Activated CD4-positive, alpha-beta T cell treated with anti-CD3 and anti-CD28 coated beads for 48 hours (primary cell): ENCODE results near the gene DENND10.
"Not testable (repeated sequence)": the region's sequence is repeated elsewhere in the genome, so short reads cannot be mapped to it uniquely, and the experiment has no call there.

Experiments
- DNase-seq: peaks from one replicate; pipeline ENCODE4 v3.0.0-alpha.2; 2020

DENND10 gene

GRCh38 chr10:119100434-119101238, 3.3 kb upstream of the DENND10 start:
- no peak for DNase-seq

GRCh38 chr10:119101366-119102098, 2.4 kb upstream of the DENND10 start:
- DNase-seq, result no peak

- no peak for DNase-seq
Observed at GRCh38 chr10:119103241-119103902, 541 bp upstream of the DENND10 start.

- DNase-seq, result peak; percentile 20
Observed at GRCh38 chr10:119104654-119105015, 722 bp downstream of the DENND10 start.

- no peak for DNase-seq
Observed at GRCh38 chr10:119105155-119105554, 1.2 kb downstream of the DENND10 start.

GRCh38 chr10:119105899-119106298, 2.0 kb downstream of the DENND10 start:
- not testable (repeated sequence) for DNase-seq

- not testable (repeated sequence) for DNase-seq
Observed at GRCh38 chr10:119107106-119107505, 3.2 kb downstream of the DENND10 start.

GRCh38 chr10:119107771-119108170, 3.9 kb downstream of the DENND10 start:
- not testable (repeated sequence) for DNase-seq

- no peak for DNase-seq
Observed at GRCh38 chr10:119112056-119112455, 8.1 kb downstream of the DENND10 start.

GRCh38 chr10:119113751-119114732, 10.1 kb downstream of the DENND10 start:
- DNase-seq, result no peak

- DNase-seq, result no peak
Observed at GRCh38 chr10:119115926-119116325, 12.0 kb downstream of the DENND10 start.

GRCh38 chr10:119116326-119116951, 12.5 kb downstream of the DENND10 start:
- DNase-seq, result no peak

- no peak for DNase-seq
Observed at GRCh38 chr10:119118231-119118630, 14.3 kb downstream of the DENND10 start.

- no peak for DNase-seq
Observed at GRCh38 chr10:119119400-119119799, 15.5 kb downstream of the DENND10 start.

GRCh38 chr10:119120413-119120867, 16.5 kb downstream of the DENND10 start:
- DNase-seq, result no peak

- no peak for DNase-seq
Observed at GRCh38 chr10:119120875-119121274, 17.0 kb downstream of the DENND10 start.

- DNase-seq, result no peak
Observed at GRCh38 chr10:119125942-119126341, 22.0 kb downstream of the DENND10 start.

GRCh38 chr10:119129721-119130120, 25.8 kb downstream of the DENND10 start:
- no peak for DNase-seq

GRCh38 chr10:119131512-119132240, 27.8 kb downstream of the DENND10 start:
- DNase-seq, result peak; percentile 68

- DNase-seq, result no peak
Observed at GRCh38 chr10:119132521-119133345, 28.8 kb downstream of the DENND10 start.
